Muscle layer of duodenum (tissue), 2 donors: ENCODE measurements around the gene ISL2.

ENCODE experiments used
- H3K27ac ChIP-seq: one replicate; pipeline ENCODE4 v1.7.0; 2013; ENCODE audit warnings: mild to moderate bottlenecking, low read length
- H3K27me3 ChIP-seq: one replicate; pipeline ENCODE4 v1.7.0; 2013; ENCODE audit warnings: low read depth, mild to moderate bottlenecking, control low read depth, low read length
- H3K36me3 ChIP-seq, 2 donors: one replicate each; pipeline ENCODE4 v1.7.0; 2013; ENCODE audit warnings: low read length in 2 of 2, control low read depth in 1 of 2, mild to moderate bottlenecking in 1 of 2; ENCODE audit not compliant: insufficient read depth in 2 of 2, control insufficient read depth in 1 of 2
- H3K4me1 ChIP-seq, 2 donors: one replicate each; pipeline ENCODE4 v1.7.0; 2013; ENCODE audit warnings: low read length in 2 of 2, mild to moderate bottlenecking in 2 of 2, control low read depth in 1 of 2, moderate library complexity in 1 of 2; ENCODE audit not compliant: insufficient read depth in 2 of 2, control insufficient read depth in 1 of 2
- H3K4me3 ChIP-seq, 2 donors: one replicate each; pipeline ENCODE4 v1.7.0; 2013; ENCODE audit warnings: low read length in 2 of 2, low read depth in 1 of 2, mild to moderate bottlenecking in 1 of 2
- H3K9me3 ChIP-seq, 2 donors: one replicate each; pipeline ENCODE4 v1.7.0; 2013; ENCODE audit warnings: low read length in 2 of 2, control low read depth in 1 of 2, mild to moderate bottlenecking in 1 of 2; ENCODE audit not compliant: control insufficient read depth in 1 of 2
- donor health status: healthy.

Gene ISL2

GRCh38 chr15:76360416-76360815 lies 23.8 kb downstream of the ISL2 start:
- Histone ChIP-seq H3K27ac (no peak overlapping the region), H3K9me3 (no peaks in the 10 kb centered on the region), H3K27me3 (no peaks in the 10 kb centered on the region), H3K4me3 (no peak overlapping the region), H3K4me1 (no peaks in the 10 kb centered on the region), H3K36me3 (no peaks in the 10 kb centered on the region)

DNA sequence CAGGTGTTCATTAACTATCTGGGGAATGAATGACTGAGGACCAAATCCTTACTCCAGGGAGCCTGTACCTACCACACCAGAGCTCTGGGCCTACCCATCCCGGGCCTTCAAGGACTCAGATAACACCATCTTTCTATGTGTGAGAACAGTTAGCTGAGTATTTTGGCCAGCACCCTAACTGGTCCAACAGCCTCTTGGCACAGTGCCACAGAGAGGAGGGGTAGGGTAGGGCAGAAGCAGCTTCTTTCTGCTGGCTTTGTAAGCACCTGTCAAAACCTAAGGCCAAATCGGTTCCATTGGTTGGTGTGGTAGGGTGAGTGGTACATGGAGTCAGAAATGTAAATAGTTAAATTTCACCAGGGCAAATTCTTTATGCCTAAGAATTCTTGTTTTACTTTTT lies 26.7 kb downstream of the ISL2 start:
- H3K4me1 ChIP-seq = peaks cover 0 to 6% of the 10 kb centered on the region in 2 donors
- no peak overlapping the region for H3K27ac ChIP-seq
- no peaks in the 10 kb centered on the region for H3K27me3 ChIP-seq
- no peak overlapping the region for H3K4me3 ChIP-seq
- H3K36me3 ChIP-seq = no peaks in the 10 kb centered on the region
- no peaks in the 10 kb centered on the region for H3K9me3 ChIP-seq

DNA sequence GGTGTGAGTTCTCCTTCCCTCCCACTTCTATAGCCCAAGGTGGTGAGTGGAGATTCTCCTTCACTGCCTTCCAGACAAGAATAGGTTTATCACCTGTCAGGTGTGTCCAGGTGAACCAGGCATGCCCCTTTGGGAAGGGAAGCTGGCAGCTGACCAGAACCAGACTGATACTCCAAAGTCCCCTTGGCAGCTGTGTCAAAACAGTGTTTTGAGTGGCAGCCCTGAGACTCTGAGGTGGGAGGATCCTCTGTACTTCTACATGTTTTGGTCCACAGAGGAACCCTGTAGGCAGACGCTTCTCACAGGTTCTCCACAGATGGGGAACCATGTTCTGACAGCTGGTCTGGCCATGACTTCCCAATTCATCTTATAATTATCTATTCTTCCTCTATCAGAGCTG lies 30.1 kb downstream of the ISL2 start:
- Histone ChIP-seq H3K4me1 (peaks cover 0 to 8% of the 10 kb centered on the region in 2 donors), H3K27me3 (no peaks in the 10 kb centered on the region), H3K4me3 (no peak overlapping the region), H3K9me3 (no peaks in the 10 kb centered on the region), H3K36me3 (no peaks in the 10 kb centered on the region), H3K27ac (no peak overlapping the region)

GRCh38 chr15:76368122-76368621 lies 31.6 kb downstream of the ISL2 start:
- Histone ChIP-seq H3K27ac (no peak overlapping the region), H3K4me3 (no peak overlapping the region), H3K9me3 (no peaks in the 10 kb centered on the region), H3K27me3 (no peaks in the 10 kb centered on the region), H3K4me1 (peaks cover 0 to 8% of the 10 kb centered on the region in 2 donors), H3K36me3 (peaks cover 0 to 10% of the 10 kb centered on the region in 2 donors)

GRCh38 chr15:76376029-76376428 lies 39.5 kb downstream of the ISL2 start:
- no peaks in the 10 kb centered on the region for H3K4me1 ChIP-seq
- no peak overlapping the region for H3K27ac ChIP-seq
- H3K4me3 ChIP-seq = no peak overlapping the region
- H3K27me3 ChIP-seq = no peaks in the 10 kb centered on the region
- H3K36me3 ChIP-seq = peaks cover 0 to 26% of the 10 kb centered on the region in 2 donors
- H3K9me3 ChIP-seq = no peaks in the 10 kb centered on the region

DNA sequence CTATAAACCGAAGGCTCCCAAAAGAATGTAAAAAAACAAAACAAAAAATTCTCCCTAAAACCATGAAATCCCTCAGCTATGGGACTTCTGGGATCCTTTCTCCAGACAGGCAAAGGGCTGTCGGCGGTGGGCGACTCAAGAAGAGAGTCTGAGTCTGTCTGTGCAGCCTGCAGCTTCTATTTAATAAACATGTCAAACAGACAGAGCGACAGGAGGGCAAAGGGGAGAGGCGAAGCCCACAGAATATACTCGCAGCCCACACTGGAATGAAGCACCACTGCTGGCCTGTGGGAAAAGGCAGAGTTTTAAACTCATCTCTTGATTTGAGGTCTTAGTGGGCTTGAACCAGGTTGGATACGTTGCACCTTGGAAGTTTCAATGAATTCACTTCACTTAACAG lies 40.2 kb downstream of the ISL2 start:
- H3K4me3 ChIP-seq = no peak overlapping the region
- no peaks in the 10 kb centered on the region for H3K4me1 ChIP-seq
- no peaks in the 10 kb centered on the region for H3K9me3 ChIP-seq
- H3K27ac ChIP-seq = no peak overlapping the region
- H3K27me3 ChIP-seq = no peaks in the 10 kb centered on the region
- H3K36me3 ChIP-seq = peaks cover 0 to 26% of the 10 kb centered on the region in 2 donors

DNA sequence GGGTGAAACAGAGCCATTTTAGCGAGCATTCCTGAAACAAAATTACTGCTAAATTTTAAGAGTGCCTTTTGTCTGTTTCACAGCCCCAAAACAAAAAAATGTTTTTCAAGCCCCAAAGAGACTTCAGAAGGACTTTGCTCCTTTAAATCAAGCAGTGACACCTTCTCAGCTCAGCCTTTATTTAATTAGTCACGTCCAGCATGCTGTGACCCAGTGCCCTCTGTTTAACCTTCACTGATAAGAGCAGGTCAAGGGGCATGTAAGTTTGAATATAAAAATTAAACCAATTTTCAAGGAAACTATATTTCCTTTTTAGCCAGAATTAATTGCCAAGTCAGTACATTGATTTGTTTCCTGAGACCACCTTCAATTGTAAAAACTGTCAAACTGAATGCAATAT lies 40.6 kb downstream of the ISL2 start:
- H3K36me3 ChIP-seq = peaks cover 0 to 24% of the 10 kb centered on the region in 2 donors
- H3K9me3 ChIP-seq = no peaks in the 10 kb centered on the region
- no peaks in the 10 kb centered on the region for H3K27me3 ChIP-seq
- no peak overlapping the region for H3K4me3 ChIP-seq
- no peak overlapping the region for H3K27ac ChIP-seq
- no peaks in the 10 kb centered on the region for H3K4me1 ChIP-seq

DNA sequence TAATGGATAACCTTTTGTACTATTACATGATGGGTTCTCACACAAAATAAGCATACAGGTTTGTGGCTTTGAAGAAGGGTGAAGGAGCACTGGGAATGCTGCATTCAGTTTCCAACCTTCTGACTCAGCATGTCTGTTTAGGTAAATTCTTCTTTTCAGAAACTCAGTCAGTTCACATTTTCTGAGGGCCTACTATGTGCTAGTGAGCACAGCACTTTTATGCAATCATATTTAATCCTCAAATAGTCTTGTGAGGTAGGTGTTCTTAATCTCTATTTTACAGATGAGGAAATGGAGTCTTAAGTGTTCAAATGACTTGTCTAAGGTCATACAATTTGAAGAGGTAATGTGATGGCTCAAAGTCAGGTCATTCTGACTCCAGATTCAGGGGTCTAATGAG lies 41.2 kb downstream of the ISL2 start:
- H3K4me3 ChIP-seq = no peak overlapping the region
- H3K9me3 ChIP-seq = no peaks in the 10 kb centered on the region
- H3K36me3 ChIP-seq = peaks cover 0 to 18% of the 10 kb centered on the region in 2 donors
- no peaks in the 10 kb centered on the region for H3K4me1 ChIP-seq
- no peaks in the 10 kb centered on the region for H3K27me3 ChIP-seq
- H3K27ac ChIP-seq = no peak overlapping the region

GRCh38 chr15:76378691-76379090 lies 42.1 kb downstream of the ISL2 start:
- Histone ChIP-seq H3K4me3 (no peak overlapping the region), H3K4me1 (no peaks in the 10 kb centered on the region), H3K27ac (no peak overlapping the region), H3K36me3 (peaks cover 0 to 12% of the 10 kb centered on the region in 2 donors), H3K9me3 (no peaks in the 10 kb centered on the region), H3K27me3 (no peaks in the 10 kb centered on the region)

GRCh38 chr15:76380249-76380648 lies 43.7 kb downstream of the ISL2 start:
- H3K4me1 ChIP-seq = no peaks in the 10 kb centered on the region
- H3K27ac ChIP-seq = no peak overlapping the region
- peaks cover 0 to 12% of the 10 kb centered on the region in 2 donors for H3K36me3 ChIP-seq
- no peak overlapping the region for H3K4me3 ChIP-seq
- H3K9me3 ChIP-seq = no peaks in the 10 kb centered on the region
- H3K27me3 ChIP-seq = no peaks in the 10 kb centered on the region

DNA sequence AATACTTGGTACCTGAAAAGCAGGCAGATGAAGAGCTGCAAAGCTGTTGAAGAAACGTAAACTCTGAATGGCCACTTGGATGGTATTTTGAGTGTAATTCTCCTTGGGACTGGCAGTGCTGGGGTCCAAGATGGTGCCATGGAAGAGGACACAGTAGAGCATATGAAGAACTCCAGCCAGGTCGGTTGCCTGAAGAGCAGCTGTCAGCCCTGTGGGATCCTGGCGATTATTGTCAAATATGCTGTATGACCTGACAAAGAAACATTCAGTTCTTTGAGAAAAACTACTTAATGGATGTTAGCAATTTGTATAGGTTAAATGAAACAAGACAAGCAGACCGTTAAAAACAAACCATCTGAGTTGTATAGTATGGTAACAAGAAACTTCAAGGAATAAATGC lies 44.8 kb downstream of the ISL2 start:
- H3K36me3 ChIP-seq = peaks cover 0 to 5% of the 10 kb centered on the region in 2 donors
- H3K9me3 ChIP-seq = no peaks in the 10 kb centered on the region
- H3K27ac ChIP-seq = no peak overlapping the region
- H3K27me3 ChIP-seq = no peaks in the 10 kb centered on the region
- H3K4me3 ChIP-seq = no peak overlapping the region
- no peaks in the 10 kb centered on the region for H3K4me1 ChIP-seq

DNA sequence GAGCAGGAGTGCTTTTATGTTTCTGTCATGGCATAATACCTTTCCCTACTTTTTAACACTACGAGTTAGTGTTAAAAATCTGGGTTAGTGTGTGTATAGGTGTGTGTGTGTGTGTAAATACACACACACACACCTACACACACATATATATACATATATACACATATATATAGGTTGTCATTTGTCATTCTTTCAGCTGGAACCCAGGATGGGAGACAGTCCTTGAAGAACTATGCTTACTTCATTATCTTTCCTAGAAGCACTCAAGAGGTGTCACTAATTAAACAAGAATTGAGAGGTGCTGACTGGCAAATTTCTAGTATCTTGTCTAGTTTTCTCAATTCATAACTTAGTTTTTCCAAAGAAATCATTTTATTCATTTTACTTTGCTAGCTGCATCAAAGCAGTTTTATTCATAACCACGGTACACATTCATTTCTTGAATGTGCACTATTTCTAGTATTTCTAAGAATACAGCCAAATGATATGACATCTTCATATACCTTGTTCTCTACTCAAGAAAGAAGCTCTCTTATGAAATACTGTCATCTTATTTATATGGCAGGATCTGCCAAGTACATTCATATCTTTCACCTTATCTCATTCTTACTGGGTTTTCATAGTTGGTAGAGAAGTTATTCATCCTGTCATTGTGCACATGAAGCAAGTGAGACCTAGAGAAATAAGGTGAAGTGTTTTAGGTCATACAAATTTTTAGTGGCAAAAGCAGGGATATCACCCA lies 46.6 kb downstream of the ISL2 start:
- Histone ChIP-seq H3K27ac (no peak overlapping the region), H3K36me3 (peaks cover 0 to 5% of the 10 kb centered on the region in 2 donors), H3K27me3 (no peaks in the 10 kb centered on the region), H3K4me1 (no peaks in the 10 kb centered on the region), H3K9me3 (no peaks in the 10 kb centered on the region), H3K4me3 (no peak overlapping the region)
